HG03095 (cell line): Measurements from ENCODE around the gene ODF4.
"Not testable (repeated sequence)": the region's sequence is repeated elsewhere in the genome, so short reads cannot be mapped to it uniquely, and the experiment has no call there.

ENCODE experiments used
- ATAC-seq: cut with Tn5 transposase; IDR thresholded peaks from one replicate; pipeline ENCODE4 v1.9.1; 2021; ENCODE audit warnings: moderate library complexity; ENCODE audit not compliant: unreplicated experiment

The ODF4 gene

GRCh38 chr17:8366231-8366630 lies 26.6 kb downstream of the ODF4 start:
- ATAC-seq, result no peak

GRCh38 chr17:8368193-8368592 lies 28.6 kb downstream of the ODF4 start:
- ATAC-seq, result no peak

GRCh38 chr17:8369944-8370343 lies 30.3 kb downstream of the ODF4 start:
- ATAC-seq, result no peak

- ATAC-seq, result no peak
Measured at GRCh38 chr17:8371786-8372185, 32.1 kb downstream of the ODF4 start.

GRCh38 chr17:8372422-8372821 lies 32.8 kb downstream of the ODF4 start:
- ATAC-seq, result no peak

GRCh38 chr17:8373856-8374255 lies 34.2 kb downstream of the ODF4 start:
- ATAC-seq, result not testable (repeated sequence)

GRCh38 chr17:8375738-8376259 lies 36.2 kb downstream of the ODF4 start:
- no peak for ATAC-seq

GRCh38 chr17:8376271-8377067 lies 36.8 kb downstream of the ODF4 start, which contains the start of gene KRABD2:
Gene KRABD2, minus strand, starts transcription at chr17:8376704.
- peak; percentile 84 for ATAC-seq

- ATAC-seq, result no peak
Measured at GRCh38 chr17:8377422-8377821, 37.8 kb downstream of the ODF4 start.

GRCh38 chr17:8378117-8378516 lies 38.5 kb downstream of the ODF4 start:
- not testable (repeated sequence) for ATAC-seq

- no peak for ATAC-seq
Measured at GRCh38 chr17:8380049-8380448, 40.4 kb downstream of the ODF4 start.

- no peak for ATAC-seq
Measured at GRCh38 chr17:8382052-8382879, 42.6 kb downstream of the ODF4 start.

GRCh38 chr17:8382880-8383142 lies 43.2 kb downstream of the ODF4 start:
- ATAC-seq, result peak; percentile 3

- peak; percentile 79 for ATAC-seq
Measured at GRCh38 chr17:8383143-8383822, 43.6 kb downstream of the ODF4 start, which contains the start of gene RPL26. Gene RPL26, minus strand, starts transcription at chr17:8383193. Its CDS starts 883 bp downstream, at chr17:8382310.

GRCh38 chr17:8384801-8385378 lies 45.2 kb downstream of the ODF4 start:
- ATAC-seq, result no peak

GRCh38 chr17:8386841-8387240 lies 47.2 kb downstream of the ODF4 start:
- no peak for ATAC-seq

GRCh38 chr17:8387914-8388651 lies 48.4 kb downstream of the ODF4 start:
- ATAC-seq, result no peak

- ATAC-seq, result no peak
Measured at GRCh38 chr17:8391711-8392110, 52.1 kb downstream of the ODF4 start.

GRCh38 chr17:8392274-8392673 lies 52.6 kb downstream of the ODF4 start:
- ATAC-seq, result no peak
